NB4 (cell line): ENCODE data around the gene KPNA6.

ENCODE experiments used
- MYC ChIP-seq: IDR thresholded peaks from 2 replicates; pipeline ENCODE4 v1.6.1; 2011; ENCODE audit warnings: low read depth, low read length
- POLR2A ChIP-seq: IDR thresholded peaks from 2 replicates; pipeline ENCODE4 v1.6.1; 2011; ENCODE audit warnings: mild to moderate bottlenecking; ENCODE audit not compliant: insufficient read length; ENCODE audit errors: extremely low read depth
- TF ChIP-seq, protein P1 (sequence below): IDR thresholded peaks from one replicate; pipeline ENCODE4 v1.5.1; 2012; ENCODE audit warnings: low read depth, low read length

DNA sequence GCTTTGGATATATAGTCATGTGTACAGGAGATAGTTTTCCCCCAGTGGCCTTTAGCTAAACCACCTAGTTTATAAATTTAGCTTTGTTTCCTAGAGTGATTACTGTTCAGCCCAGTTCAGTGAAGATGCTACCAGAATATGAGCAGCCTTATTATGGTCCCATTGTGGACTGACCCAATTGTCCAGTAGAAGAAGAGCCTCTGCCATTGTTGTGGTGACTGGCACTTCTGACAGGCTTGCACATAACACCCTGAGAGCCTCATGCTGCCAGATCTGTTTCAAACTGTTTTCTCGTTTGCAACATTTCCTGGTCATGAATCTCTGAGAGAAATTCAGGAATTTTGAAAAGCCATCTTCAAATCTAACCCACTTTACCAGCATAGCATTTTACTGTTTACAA is 20.6 kb downstream of the KPNA6 start:
- TF ChIP-seq, protein P1, sequence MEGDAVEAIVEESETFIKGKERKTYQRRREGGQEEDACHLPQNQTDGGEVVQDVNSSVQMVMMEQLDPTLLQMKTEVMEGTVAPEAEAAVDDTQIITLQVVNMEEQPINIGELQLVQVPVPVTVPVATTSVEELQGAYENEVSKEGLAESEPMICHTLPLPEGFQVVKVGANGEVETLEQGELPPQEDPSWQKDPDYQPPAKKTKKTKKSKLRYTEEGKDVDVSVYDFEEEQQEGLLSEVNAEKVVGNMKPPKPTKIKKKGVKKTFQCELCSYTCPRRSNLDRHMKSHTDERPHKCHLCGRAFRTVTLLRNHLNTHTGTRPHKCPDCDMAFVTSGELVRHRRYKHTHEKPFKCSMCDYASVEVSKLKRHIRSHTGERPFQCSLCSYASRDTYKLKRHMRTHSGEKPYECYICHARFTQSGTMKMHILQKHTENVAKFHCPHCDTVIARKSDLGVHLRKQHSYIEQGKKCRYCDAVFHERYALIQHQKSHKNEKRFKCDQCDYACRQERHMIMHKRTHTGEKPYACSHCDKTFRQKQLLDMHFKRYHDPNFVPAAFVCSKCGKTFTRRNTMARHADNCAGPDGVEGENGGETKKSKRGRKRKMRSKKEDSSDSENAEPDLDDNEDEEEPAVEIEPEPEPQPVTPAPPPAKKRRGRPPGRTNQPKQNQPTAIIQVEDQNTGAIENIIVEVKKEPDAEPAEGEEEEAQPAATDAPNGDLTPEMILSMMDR, result no peak
- TF ChIP-seq POLR2A (no peak), MYC (no peak)
